GM18867 (cell line): ENCODE measurements around the gene ASCC3.
A peak's percentile ranks its signal among the peaks of the same experiment; 100 is the strongest.

Experiments
- ATAC-seq: cut with Tn5 transposase; IDR thresholded peaks from one replicate; pipeline ENCODE4 v1.9.1; 2021; ENCODE audit warnings: mild to moderate bottlenecking, moderate library complexity; ENCODE audit not compliant: unreplicated experiment

ASCC3 gene

DNA sequence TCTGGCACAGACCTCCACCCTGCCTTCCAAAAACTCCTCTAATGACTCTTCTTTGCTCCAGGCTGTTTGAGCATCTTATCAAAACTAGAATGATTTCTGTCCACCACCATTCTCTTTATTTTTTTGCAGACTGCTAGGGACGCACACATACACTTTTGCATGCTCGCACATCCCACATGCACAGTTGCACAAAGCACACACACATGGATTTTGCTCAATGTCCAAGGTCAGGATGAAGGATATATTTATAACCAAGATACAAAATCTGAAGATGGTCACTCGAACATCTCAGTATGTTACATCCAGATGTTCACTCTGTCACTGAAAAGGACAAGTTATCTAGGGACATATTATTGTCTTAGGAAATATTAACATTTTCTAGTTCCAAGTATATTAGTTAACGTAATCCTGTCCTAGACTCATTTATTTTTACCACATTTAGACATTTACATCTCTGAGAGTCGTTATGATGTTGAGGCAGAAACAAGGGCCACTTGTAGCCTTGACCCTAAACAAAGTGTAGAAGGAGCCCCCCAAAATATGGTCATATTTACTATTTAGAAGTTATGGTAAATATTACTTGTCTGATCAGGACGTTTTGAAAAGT lies 413.0 kb downstream of the ASCC3 start:
- ATAC-seq, result no peak

DNA sequence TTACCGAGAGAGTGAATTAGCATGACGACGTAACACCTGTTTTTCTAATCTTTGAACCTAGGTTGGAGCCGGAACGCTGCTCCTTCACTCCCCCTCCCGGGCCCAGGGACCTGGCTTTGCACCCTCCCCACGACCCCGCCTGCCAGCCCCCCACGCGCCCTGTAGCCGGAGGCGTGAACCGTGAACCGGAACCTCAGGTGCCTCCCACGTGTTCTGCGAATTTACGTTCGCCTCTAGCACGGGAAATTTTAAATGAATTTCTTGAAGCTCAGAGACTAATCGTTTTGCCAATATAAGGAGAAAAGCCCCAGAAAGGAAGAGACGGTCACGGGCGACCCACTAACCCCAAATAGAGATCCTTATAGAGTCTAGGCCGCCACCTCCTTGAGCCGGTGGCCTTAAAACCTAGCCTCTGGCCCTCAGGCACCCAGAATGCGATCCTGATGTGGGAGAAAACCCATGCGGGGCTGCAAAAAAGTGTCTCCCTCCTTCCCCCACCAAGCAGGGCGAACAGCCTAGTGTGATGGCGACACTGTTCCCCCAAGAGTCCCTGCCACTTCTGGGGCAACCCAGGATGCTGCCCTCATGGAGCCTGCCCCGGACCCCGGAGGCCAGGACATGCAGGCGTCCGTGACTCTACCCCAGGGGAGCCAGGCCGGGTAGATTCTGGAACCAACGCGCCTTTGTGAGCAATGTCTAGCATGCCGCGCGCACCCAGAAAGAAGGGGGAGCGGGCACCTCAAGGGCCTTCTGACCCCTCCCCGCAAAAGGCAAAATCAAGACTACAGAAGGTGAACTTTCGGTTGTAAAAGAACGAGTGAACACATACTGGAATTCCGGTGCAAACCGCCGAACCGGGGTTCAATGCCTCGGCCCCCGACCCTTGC lies 413.8 kb downstream of the ASCC3 start:
- ATAC-seq, result no peak

DNA sequence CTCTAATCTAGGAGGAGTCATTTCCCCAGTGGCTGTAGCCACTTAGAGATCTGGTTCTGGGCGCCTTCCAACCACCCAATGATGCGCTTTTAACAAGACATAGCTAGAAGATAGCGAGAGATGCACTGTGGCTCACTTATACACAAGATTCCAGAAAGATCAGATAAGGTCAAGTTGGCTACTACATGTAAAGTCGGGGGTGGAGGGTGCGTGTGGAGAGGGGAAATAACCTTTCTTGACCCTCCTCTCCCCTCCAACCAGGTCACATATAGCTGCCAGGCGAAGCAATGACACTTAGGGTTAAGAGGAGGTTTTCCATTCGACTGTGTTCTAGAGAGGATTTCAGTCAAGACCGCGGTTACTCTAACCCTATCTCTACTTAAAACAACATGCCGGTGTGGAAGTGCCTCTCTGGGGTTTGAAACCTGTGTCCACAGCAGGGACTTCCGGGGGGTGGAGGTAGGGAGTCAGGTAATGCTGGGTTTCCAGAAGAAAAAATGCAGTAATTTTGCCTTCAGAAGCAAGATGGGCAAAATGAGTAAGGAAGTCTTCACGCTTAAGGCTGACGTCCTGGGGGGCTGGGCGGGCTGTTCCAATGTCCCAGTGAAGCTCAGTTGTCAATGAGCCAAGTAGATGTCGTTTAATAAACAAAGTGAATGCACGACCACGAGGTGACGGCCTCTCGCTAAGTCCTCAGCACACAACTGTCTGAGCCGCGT lies 414.6 kb downstream of the ASCC3 start:
- no peak for ATAC-seq

DNA sequence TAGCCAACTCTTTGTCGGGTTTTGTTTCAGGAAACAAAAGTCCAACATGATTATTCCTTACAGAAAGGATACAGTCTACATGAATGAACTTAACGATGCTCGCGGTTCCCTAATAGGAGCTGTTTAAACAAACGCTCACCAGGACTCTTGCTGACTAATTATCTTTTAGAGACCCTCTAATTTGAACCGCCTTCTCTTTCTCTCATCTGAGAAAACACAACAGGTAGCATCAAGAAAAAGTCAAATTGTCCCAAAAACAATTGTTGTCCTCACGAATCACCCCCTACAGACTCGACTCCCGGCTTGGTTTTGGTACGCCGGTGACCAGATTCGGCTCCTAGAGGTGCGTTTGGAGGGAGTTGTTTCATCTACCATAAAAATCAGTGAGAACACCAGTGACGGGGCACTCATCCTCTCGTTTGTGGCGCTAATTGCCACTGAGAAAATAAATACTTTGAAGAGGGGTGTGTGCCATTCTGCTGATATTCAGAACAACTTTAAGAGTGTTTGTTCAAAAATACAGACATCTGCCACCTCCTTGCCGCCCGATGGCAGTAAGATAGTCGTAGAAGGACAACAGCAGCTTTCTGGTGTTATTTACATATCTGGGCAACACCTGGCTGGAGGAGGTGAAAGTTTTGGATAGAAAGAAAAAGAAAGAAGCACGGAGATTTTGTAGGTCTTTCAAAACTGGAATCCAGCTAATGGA lies 415.3 kb downstream of the ASCC3 start:
- no peak for ATAC-seq

DNA sequence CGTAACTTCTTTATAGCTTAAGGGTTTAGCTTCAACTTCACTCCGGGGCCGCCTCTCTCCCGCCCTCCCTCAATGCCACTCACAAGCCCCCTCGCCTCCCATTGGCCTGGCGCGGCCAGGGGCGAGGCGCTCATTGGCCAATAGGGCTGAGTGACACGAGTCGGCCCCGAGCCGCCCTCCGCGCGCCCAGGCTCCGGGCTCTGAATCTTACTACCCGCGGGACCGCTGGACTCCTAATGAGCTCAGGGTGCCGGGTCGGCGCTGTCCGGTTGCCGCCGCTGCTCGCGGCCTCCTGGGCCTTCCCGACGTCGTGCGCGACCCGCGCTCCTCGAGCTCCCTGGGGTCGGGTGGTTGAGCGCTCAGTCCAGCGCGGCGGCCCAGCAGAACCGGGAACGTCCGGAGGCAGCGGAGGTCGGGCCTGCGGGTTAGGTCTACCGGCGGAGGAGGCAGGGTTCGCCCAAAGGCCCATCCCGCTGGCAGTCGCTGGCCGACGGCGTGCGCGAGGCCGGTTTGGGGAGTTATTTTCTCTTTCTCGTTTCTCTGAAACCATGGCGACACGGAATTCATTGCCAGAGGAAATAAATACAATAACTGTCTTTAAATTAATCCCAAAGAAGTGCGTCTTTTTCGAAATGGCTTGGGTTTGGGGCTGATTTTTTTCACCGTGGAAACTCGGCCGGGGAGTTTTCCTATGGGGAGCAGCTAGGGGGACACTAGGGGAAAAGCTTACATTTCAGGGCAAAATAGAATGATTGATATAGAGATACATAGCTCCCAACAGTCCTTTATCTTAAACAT lies 416.0 kb downstream of the ASCC3 start, which contains the start of gene SIM1:
Gene SIM1, minus strand, starts transcription at position 19 of the 798 bp plus-strand sequence. CDS start 1,453 bp downstream, outside the sequence.
- peak; percentile 91 for ATAC-seq

DNA sequence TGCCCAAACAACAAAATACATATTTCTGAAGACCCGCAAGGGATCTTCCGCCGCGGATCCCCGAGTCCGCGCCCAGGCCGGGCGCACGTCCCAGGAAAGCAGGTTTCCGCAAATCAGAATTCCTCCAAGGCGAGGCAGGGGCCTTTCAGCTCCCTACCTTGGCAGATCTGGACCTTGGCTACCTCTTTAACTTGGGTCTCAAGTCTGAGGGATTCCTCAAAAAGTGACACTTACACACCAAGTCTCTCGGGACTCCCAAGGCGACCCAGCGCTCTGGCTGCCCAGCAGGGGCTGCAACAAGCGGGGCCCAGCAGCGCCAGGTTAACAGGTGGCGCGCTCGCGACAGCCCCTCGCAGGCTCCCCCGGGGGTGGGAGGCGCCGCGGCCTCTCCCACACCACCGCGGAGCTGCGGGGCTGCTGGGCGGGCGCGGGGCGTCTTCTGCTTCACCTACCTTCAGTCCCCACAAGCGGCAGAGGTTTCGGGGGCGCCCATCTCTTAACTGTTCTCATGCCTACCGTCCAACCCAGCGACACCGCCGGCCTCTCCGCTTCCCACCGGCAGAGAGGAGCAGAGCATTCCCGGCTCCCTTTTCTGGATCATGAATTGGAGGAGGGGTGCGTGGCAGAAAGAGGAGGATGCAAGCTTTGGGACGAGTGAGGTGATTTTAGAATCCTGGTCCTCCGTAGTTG lies 416.8 kb downstream of the ASCC3 start:
- no peak for ATAC-seq

DNA sequence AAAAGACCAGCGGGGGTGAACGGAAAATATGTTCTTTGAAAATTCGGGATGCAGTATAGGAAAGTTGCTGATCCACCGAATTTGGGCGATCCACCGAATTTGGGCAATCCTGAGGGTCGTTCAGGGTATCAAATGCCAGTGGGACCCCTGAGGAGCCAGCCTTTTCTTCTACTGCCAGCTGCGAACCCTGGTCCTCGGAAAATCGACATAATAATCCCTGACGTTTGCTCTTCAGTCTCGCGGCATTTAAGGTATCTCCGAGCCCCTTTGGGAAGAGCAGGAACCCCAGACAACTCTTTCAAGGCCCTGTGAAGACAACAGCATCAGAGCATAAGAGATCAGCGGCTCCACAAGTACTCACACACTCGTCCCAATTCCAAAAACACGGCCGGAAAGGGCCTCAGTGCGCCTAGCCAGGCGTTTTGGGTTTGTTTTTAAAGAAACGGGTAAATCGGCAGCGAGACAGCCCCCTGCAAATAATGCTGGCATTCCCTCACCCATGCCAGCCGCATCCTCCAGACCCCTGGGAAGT lies 417.4 kb downstream of the ASCC3 start:
- no peak for ATAC-seq

DNA sequence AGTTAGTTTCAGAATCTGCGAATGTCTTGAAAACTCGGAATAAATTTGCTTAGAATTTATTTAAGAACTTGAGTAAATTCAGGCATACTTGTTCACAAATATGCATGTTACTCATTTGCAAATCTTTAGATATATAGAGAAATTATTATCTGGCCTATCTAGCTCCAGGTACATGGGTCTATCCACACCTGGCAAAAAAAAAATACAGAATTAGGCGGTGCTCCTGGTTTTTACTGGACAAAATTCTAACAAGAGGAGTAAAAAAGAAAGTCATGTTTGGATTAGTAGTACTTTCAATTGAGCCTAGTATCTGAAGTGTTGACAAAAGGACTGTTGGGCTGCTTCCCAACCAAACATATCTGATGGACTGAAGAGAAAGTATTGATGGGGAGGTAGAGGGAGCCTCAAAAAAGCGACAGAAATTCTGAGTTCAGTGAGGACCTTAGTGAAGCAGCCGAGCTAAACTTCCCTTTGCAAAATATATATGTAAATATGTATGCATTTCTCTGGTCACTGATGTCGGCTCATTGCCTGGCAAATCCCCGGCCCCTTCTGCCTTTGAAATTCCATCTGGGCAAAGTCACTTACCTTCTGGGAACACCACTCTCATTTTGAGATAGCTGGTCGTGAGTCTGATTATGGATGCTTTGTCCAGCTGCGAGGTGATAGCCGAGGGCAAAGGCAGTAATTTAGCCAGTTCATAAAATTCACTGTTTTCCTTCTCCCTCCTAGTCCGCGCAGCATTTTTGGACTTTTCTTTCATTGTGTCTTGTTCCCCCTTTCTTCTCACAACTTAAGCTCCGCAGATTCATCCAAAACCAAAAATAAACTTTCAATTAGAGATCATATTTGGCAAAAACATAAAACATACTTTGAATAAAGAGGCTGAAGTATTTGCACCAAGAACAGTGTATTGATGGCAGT lies 418.2 kb downstream of the ASCC3 start:
- ATAC-seq, result no peak

DNA sequence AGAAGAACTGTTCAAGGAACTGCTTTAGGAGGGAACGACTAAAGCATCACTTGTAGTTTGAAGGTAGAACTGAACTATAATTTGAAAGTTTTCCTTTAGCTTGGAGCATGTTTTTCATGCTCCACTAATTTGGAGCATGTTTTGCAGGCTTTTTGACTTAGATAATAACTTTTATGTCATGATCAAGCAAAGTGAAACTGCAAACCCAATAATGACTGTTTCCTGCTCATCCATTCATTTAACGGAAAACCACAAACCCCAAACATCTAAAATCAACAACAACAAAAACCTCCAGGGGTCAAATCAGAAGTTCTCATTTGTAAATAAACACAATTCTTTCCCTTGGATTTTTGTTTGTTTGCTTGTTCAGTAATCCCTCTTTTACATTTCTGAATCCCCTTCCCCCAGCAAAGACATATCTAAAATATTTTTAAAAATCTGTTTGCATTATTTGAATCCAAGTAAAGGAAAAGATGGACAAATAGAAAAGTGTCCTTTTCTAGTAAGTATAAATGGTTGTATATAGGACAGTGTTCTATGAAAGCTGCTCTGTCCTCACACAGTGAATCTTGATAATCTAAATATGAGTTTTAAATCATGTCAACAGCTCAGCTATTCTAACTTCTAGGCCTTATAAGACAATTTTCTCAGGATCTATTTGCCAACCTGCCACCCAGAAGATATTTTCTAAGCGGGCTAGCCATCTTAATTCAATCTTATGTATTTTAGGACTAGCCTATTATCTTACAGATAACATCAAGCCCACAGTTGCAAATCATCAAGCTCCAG lies 419.0 kb downstream of the ASCC3 start:
- peak; percentile 32 for ATAC-seq

DNA sequence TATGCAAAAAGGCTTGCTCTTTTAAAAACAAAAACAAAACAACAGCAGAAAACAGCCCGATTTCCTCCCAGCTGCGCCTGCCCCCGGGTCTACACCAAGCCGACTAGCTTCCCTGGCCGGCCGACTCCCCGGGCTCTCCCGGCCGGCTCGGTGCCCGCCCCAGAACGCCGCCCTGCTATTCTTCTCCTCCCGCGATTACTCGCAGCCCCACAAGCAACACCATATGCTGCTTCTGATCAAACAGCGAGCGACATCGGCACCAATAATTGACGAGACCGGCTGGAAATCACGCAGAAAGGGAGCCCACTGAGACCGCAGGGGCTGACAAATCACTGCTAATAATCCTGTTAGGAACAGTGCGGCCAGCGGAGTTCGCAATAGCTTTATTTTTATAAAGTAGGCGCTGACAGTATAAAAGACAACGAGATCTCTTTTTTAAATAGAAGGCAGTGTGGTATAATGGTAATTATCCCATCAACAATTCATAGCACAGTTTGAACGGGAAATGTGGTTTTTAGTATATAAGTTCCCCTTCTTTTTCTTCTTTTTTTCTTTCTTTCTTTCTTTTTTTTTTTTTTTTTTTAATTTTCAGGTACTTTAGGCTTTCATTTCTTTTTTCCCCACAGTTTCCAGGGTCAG lies 419.7 kb downstream of the ASCC3 start:
- no peak for ATAC-seq

DNA sequence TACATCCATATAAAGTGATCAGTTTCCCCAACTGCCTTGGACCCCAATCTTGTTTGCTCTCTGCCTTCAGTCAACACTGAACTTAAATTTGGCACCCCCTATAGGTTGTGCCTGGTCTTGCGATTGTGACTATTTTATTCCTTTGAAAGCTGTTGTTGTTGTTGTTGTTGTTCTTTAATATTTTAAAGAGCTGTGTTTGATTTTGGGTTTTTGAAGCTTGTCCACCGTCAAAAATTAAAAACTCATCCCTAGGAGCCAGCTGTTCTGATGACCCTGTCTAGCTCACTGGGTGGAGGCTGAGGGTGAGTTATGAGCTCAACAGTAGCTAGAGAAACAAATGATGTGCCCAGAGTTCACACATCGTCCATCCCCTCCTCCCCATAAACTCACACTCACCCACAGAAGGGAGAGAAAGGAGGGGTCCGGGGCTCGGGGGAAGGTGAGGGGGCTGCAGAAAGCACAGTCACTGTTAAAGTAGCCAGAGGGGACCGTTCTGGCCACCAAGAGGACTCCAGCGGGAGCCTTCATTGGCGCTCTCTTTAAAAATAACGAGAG lies 420.4 kb downstream of the ASCC3 start:
- ATAC-seq, result no peak

DNA sequence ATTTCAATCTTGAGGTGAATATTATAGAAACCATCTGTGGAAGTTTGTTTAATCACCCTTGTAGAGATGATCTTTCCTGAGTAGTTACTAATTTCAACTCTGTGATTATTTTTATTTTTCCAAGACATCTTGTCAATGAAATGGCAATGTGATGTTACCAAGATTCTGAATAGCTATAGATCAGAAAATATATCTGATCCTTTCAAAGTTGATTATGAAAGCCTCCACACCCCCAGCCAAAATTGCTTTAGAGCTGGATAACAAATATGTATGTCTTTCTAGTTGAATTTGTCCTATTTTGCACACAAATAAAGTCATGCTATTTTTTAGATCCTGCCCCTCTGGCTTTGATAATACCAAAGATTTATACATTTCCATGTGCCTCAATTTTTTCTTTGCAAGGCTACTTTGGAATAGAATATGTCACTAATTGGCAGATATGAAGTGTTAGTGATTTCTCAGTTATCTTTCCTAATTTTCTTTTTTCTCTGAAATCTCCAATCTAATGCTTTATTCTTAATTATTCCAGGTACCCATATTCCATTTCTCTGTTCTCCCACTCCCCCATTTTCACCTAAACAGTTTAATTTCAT lies 421.4 kb downstream of the ASCC3 start:
- no peak for ATAC-seq

DNA sequence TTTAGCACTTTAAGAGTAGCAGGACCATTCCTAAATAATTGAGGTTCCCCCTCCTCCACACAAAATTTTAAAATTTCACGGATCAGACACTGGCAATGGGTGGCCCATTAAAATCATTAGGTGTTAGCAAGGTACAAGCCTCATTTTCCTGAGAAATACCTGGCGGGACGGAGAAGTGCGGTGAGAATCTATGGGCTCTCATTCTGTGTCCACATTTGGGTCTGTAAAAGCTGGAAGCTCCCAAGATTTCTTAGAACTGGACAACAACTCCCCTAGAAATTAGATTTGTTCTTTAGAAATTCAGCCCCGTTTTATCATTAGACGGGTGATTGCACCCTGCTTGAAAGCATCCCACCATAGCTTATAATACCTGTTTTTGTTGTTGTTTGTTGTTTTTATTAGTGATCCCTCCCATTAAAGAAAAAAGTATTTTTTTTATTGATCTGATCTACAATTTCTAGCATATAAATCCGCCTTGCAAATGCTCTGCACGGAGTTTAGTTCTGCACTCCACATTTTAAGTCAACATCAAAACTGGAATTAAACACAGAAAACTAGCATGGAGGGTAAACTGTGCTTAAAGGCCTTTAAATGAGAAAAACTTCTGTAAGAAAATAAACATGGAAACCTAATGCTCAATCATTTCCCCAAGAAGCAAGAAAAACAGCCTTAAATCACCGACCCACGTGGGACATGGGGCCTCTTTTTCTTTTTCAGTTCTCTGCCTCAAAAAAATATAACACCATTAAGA lies 422.1 kb downstream of the ASCC3 start:
- ATAC-seq, result no peak
